Measurements from ENCODE around the gene MTREX.

GRCh38 chr5:55338810-55339243 is 31.0 kb downstream of the MTREX start:
- TF ChIP-seq POLR2AphosphoS5 (IDR thresholded peaks at IDR 0.05; ENCODE audit: insufficient read depth in 1 of 2, low read depth in 1 of 2) (no peak), POLR2A (IDR thresholded peaks at IDR 0.05) (no peak)
- TF ChIP-seq, protein P1, sequence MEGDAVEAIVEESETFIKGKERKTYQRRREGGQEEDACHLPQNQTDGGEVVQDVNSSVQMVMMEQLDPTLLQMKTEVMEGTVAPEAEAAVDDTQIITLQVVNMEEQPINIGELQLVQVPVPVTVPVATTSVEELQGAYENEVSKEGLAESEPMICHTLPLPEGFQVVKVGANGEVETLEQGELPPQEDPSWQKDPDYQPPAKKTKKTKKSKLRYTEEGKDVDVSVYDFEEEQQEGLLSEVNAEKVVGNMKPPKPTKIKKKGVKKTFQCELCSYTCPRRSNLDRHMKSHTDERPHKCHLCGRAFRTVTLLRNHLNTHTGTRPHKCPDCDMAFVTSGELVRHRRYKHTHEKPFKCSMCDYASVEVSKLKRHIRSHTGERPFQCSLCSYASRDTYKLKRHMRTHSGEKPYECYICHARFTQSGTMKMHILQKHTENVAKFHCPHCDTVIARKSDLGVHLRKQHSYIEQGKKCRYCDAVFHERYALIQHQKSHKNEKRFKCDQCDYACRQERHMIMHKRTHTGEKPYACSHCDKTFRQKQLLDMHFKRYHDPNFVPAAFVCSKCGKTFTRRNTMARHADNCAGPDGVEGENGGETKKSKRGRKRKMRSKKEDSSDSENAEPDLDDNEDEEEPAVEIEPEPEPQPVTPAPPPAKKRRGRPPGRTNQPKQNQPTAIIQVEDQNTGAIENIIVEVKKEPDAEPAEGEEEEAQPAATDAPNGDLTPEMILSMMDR (IDR thresholded peaks at IDR 0.05) = no peak

All from vagina (tissue), 2 donors.